C4-2B (cell line): ENCODE measurements around the gene RPL35A.

Experiments used
- CTCF ChIP-seq: fragments of 450-650 bp; conservative IDR thresholded peaks from 2 replicates; pipeline ENCODE4 v1.5.1; 2017; ENCODE audit warnings: mild to moderate bottlenecking
- ZFX ChIP-seq: fragments of 450-650 bp; IDR thresholded peaks from 2 replicates; pipeline ENCODE4 v1.6.1; 2017

- TF ChIP-seq CTCF = no peak
- TF ChIP-seq ZFX = no peak
These were observed 40.9 kb upstream of the RPL35A start for GRCh38 chr3:197908957-197909701.
